Nephron (organoid): ENCODE data around the gene SMOC2.
A peak's percentile ranks its signal among the peaks of the same experiment; 100 is the strongest.

Experiments
- H3K27ac Mint-ChIP-seq, 3 experiments: 2 replicates each; pipeline ENCODE4 v1.8.0; 2020; ENCODE audit warnings: mixed read lengths in 3 of 3, mild to moderate bottlenecking in 2 of 3, moderate library complexity in 1 of 3
- H3K27me3 Mint-ChIP-seq: 2 replicates; pipeline ENCODE4 v1.8.0; 2021; ENCODE audit warnings: low read depth, mild to moderate bottlenecking, moderate library complexity, mixed read lengths
- H3K36me3 Mint-ChIP-seq: 2 replicates; pipeline ENCODE4 v1.8.0; 2020; ENCODE audit warnings: low read depth, mixed read lengths
- H3K4me1 Mint-ChIP-seq: 2 replicates; pipeline ENCODE4 v1.8.0; 2020; ENCODE audit warnings: mixed read lengths
- H3K4me3 Mint-ChIP-seq, 3 experiments: 2 replicates each; pipeline ENCODE4 v1.8.0; 2020; ENCODE audit warnings: mild to moderate bottlenecking in 3 of 3, mixed read lengths in 3 of 3, moderate library complexity in 2 of 3
- H3K9me3 Mint-ChIP-seq: 2 replicates; pipeline ENCODE4 v1.8.0; 2020; ENCODE audit warnings: mixed read lengths
- TF ChIP-seq, protein P1 (sequence below), 3 experiments: fragments of 200-600 bp; sonication (generic); IDR thresholded peaks; one replicate each; pipeline ENCODE4 v1.5.0; 2021; ENCODE audit warnings: antibody characterized with exemption in 3 of 3; ENCODE audit not compliant: unreplicated experiment in 3 of 3

SMOC2 gene

DNA sequence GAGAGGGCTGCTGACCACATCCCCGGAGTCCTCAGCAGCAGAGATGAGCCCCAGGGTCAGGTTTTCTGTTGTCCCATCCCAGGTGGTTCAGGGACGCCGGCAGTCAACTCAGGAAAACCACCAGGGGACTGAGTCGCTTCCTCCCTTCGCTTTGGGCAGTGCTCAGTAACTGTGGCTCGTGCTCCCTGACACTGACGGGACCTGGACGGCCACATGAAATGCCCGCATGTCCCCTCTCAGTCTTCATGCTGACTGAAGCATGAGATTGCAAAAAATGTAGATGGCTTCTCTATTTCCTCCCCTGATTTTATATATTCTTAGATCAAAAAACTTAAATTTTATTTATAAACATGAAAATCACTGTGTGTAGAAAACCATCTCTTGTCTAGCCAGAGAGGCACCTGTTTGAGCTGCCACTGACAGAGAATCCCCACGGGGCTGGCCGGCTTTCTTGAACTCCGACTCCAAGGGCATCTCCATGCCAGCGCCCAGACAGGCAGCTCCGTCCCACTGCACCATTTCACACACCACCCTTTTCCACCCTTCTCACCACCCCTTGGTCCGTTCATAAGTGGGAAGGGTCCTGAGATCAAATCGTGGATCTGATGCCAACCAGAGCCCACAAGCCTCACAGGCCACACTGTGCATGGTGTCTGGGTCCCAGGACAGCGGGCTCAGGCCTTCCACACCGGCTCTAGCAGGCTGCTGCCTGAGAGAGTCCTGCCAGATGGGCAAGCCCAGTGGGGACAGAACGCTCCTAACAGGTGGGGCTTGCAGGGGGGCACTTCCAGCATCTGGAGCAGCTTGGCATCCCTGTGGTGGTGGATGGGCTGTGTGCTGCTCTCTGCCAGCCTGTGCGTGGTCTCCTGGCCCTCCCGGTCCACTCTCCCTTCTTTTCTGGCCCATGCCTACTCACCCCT lies 98.2 kb downstream of the SMOC2 start:
- Mint-ChIP-seq H3K27me3 (peaks cover 11% of the 10 kb centered on the region), H3K9me3 (no peaks in the 10 kb centered on the region), H3K4me3 (no peak overlapping the region), H3K27ac (peak overlapping the region in 1 of 3 experiments; percentile 35), H3K36me3 (no peaks in the 10 kb centered on the region), H3K4me1 (peaks cover 46% of the 10 kb centered on the region)
- TF ChIP-seq, protein P1, sequence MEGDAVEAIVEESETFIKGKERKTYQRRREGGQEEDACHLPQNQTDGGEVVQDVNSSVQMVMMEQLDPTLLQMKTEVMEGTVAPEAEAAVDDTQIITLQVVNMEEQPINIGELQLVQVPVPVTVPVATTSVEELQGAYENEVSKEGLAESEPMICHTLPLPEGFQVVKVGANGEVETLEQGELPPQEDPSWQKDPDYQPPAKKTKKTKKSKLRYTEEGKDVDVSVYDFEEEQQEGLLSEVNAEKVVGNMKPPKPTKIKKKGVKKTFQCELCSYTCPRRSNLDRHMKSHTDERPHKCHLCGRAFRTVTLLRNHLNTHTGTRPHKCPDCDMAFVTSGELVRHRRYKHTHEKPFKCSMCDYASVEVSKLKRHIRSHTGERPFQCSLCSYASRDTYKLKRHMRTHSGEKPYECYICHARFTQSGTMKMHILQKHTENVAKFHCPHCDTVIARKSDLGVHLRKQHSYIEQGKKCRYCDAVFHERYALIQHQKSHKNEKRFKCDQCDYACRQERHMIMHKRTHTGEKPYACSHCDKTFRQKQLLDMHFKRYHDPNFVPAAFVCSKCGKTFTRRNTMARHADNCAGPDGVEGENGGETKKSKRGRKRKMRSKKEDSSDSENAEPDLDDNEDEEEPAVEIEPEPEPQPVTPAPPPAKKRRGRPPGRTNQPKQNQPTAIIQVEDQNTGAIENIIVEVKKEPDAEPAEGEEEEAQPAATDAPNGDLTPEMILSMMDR (IDR thresholded peaks at IDR 0.05; ENCODE audit: unreplicated experiment in 3 of 3) = no peak

DNA sequence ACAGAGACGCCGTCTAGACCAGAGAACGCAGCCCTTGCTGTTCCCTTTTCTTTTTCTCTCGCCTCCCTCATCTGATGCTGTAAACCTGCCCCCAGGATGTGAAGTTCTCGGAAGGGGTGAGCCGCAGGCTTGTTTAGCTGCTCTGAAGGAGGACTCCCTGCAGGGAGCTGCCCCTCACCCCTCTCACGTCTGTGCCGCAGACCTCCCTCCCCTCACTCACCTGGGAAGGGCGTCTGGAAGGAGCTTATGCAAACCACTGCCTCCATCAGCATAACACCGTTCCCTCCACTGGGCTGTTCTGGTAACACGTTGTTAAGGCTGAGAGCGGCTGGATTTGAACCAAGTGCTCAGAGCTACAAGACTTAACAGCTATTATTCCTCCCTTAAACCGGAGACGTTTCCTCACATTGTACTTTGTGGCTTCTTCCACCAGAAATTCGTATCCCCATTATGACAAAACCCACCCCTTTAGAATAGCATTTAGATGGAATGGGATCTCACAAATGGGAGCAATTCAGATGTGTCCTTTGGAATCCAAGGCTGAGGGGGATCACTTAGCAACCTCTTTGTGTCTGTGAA lies 99.8 kb downstream of the SMOC2 start:
- Mint-ChIP-seq H3K27me3 (peaks cover 18% of the 10 kb centered on the region), H3K4me3 (no peak overlapping the region), H3K27ac (peak overlapping the region in 1 of 3 experiments; percentile 13)

DNA sequence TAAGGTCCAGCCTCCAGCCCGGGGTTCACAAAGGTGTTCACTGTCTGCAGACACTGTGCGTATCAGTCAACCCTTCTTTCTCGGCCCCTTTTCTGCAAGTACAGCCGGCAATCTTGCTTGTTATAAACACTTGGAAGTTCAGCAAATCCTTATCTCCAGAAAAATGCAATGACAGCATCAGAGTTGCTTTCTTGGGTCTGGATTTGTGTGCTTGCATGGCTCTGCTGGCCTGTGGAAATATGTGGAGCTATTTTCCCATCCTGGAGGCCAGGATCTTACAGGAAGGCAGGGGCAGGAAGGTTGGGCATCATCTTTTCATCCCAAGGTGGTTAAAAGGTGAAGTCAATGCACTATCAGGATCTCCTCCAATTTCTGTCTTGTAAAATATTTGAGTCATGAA lies 100.3 kb downstream of the SMOC2 start:
- TF ChIP-seq, protein P1 (IDR thresholded peaks at IDR 0.05; ENCODE audit: unreplicated experiment in 3 of 3) = no peak
- Mint-ChIP-seq H3K27ac (peak overlapping the region in 1 of 3 experiments; percentile 13), H3K27me3 (peaks cover 18% of the 10 kb centered on the region), H3K36me3 (no peaks in the 10 kb centered on the region), H3K9me3 (no peaks in the 10 kb centered on the region), H3K4me3 (no peak overlapping the region), H3K4me1 (peaks cover 34% of the 10 kb centered on the region)

More for the DNA sequence above, 99.8 kb downstream of the SMOC2 start:
- H3K36me3 Mint-ChIP-seq = no peaks in the 10 kb centered on the region
- no peaks in the 10 kb centered on the region for H3K9me3 Mint-ChIP-seq
- peaks cover 36% of the 10 kb centered on the region for H3K4me1 Mint-ChIP-seq
- TF ChIP-seq, protein P1 (IDR thresholded peaks at IDR 0.05; ENCODE audit: unreplicated experiment in 3 of 3) = no peak

DNA sequence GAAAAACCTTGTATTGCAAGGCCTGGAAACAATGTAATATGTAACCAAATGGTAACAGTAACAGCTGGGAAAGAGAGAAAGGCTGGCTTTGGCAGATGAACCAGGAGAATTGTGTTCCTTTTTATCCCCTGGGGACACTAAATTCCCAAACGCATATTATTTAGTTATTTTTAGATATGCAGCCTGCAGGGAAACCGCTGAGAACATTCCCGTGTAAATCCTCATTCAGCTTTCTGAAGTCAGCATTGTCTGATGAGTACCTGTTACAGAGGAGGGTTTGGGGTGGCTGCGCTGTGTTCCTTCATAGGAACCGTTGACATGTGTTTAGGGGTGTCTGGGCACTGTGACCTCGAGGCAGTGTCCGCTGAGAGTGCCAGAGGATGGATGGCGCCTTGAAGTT lies 101.3 kb downstream of the SMOC2 start:
- no peaks in the 10 kb centered on the region for H3K9me3 Mint-ChIP-seq
- peaks cover 24% of the 10 kb centered on the region for H3K4me1 Mint-ChIP-seq
- no peak overlapping the region for H3K4me3 Mint-ChIP-seq
- peaks cover 21% of the 10 kb centered on the region for H3K27me3 Mint-ChIP-seq
- TF ChIP-seq, protein P1 (IDR thresholded peaks at IDR 0.05; ENCODE audit: unreplicated experiment in 3 of 3) = no peak
- H3K27ac Mint-ChIP-seq = peak overlapping the region in 2 of 3 experiments; percentile 30
- no peaks in the 10 kb centered on the region for H3K36me3 Mint-ChIP-seq

DNA sequence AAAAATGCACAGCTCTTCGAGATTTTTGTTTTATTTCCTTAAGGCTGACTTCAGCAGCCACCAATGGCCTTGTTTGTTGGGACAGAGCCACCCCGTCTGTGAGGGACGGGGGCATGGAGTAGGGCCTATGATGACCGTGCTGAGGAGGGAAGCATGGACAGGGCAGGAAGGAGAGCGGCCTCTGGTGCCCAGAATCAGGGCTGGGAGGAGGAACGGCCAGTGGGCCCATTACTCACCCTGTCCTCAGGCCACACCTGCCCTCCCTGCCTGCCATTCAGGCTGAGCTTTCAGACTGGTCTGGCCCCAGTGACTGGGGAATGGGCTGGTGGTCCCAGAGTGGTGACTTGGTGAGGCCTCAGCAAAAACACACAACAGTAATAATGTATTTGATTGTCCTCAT lies 104.4 kb downstream of the SMOC2 start:
- TF ChIP-seq, protein P1 (IDR thresholded peaks at IDR 0.05; ENCODE audit: unreplicated experiment in 3 of 3) = no peak
- no peak overlapping the region for H3K4me3 Mint-ChIP-seq
- H3K27ac Mint-ChIP-seq = no peak overlapping the region
- H3K36me3 Mint-ChIP-seq = no peaks in the 10 kb centered on the region
- H3K27me3 Mint-ChIP-seq = peaks cover 17% of the 10 kb centered on the region
- H3K9me3 Mint-ChIP-seq = no peaks in the 10 kb centered on the region
- H3K4me1 Mint-ChIP-seq = peaks cover 22% of the 10 kb centered on the region
